ENCODE measurements around the gene SMIM24. TPM values are rescaled to one million over a fixed set of nuclear protein-coding genes. Genes with fewer than 3 reads are reported as not detected.
A peak's percentile ranks its signal among the peaks of the same experiment; 100 is the strongest.

Gene SMIM24
- total and polyA plus RNA-seq, 4 donors: 0.10 to 0.22 (median 0.15) TPM; not detected in 1

GRCh38 chr19:3518659-3519058 is 38.3 kb upstream of the SMIM24 start:
- Histone ChIP-seq H3K27ac (ENCODE audit: low read depth in 1 of 2, low read length in 1 of 2) (no peak overlapping the region), H3K4me1 (ENCODE audit: control insufficient read depth in 5 of 5, insufficient read depth in 5 of 5, low read length in 5 of 5) (peaks cover 0 to 11% (median 2%) of the 10 kb centered on the region in 5 donors), H3K4me3 (no peak overlapping the region), H3K27me3 (ENCODE audit: control insufficient read depth in 3 of 3, insufficient read depth in 3 of 3, low read length in 2 of 3) (no peaks in the 10 kb centered on the region), H3K36me3 (ENCODE audit: control insufficient read depth in 4 of 4, insufficient read depth in 4 of 4, low read length in 4 of 4) (peaks cover 0 to 19% (median 6%) of the 10 kb centered on the region in 4 donors), H3K9me3 (ENCODE audit: control insufficient read depth in 4 of 4, insufficient read depth in 3 of 4, low read length in 3 of 4) (peaks cover 0 to 1% (median 0%) of the 10 kb centered on the region in 4 donors), H3K9ac (ENCODE audit: insufficient read depth in 1 of 2, low read length in 2 of 2) (no peak overlapping the region)
- TF ChIP-seq CTCF (IDR thresholded peaks at IDR 0.05; ENCODE audit: control extremely low read depth, extremely low read depth): no peak
- no peak for ATAC-seq (ENCODE audit: insufficient read depth, low FRiP score)
- no peak for DNase-seq
- 86 to 95% methylated on average over 2 of the region's 2 CpGs for WGBS, 2 donors

- Histone ChIP-seq H3K27ac (ENCODE audit: low read depth in 1 of 2, low read length in 1 of 2) (no peak overlapping the region), H3K9ac (ENCODE audit: insufficient read depth in 1 of 2, low read length in 2 of 2) (no peak overlapping the region), H3K4me1 (ENCODE audit: control insufficient read depth in 5 of 5, insufficient read depth in 5 of 5, low read length in 5 of 5) (peaks cover 0 to 11% (median 2%) of the 10 kb centered on the region in 5 donors), H3K9me3 (ENCODE audit: control insufficient read depth in 4 of 4, insufficient read depth in 3 of 4, low read length in 3 of 4) (peaks cover 0 to 1% (median 0%) of the 10 kb centered on the region in 4 donors), H3K27me3 (ENCODE audit: control insufficient read depth in 3 of 3, insufficient read depth in 3 of 3, low read length in 2 of 3) (no peaks in the 10 kb centered on the region), H3K4me3 (no peak overlapping the region), H3K36me3 (ENCODE audit: control insufficient read depth in 4 of 4, insufficient read depth in 4 of 4, low read length in 4 of 4) (peaks cover 0 to 15% (median 6%) of the 10 kb centered on the region in 4 donors)
- DNase-seq (no peak), ATAC-seq (ENCODE audit: insufficient read depth, low FRiP score) (no peak)
- 89 to 91% methylated on average over 10 of the region's 10 CpGs for WGBS, 2 donors
- TF ChIP-seq CTCF (IDR thresholded peaks at IDR 0.05; ENCODE audit: control extremely low read depth, extremely low read depth): no peak
Observed at GRCh38 chr19:3518255-3518654, 37.9 kb upstream of the SMIM24 start.

- H3K9me3 ChIP-seq (ENCODE audit: control insufficient read depth in 4 of 4, insufficient read depth in 3 of 4, low read length in 3 of 4): peaks cover 0 to 1% (median 0%) of the 10 kb centered on the region in 4 donors
- ATAC-seq (ENCODE audit: insufficient read depth, low FRiP score) (no peak), DNase-seq (no peak)
- no peaks in the 10 kb centered on the region for H3K27me3 ChIP-seq (ENCODE audit: control insufficient read depth in 3 of 3, insufficient read depth in 3 of 3, low read length in 2 of 3)
- no peak for TF ChIP-seq CTCF (IDR thresholded peaks at IDR 0.05; ENCODE audit: control extremely low read depth, extremely low read depth)
- peaks cover 0 to 11% (median 5%) of the 10 kb centered on the region in 4 donors for H3K36me3 ChIP-seq (ENCODE audit: control insufficient read depth in 4 of 4, insufficient read depth in 4 of 4, low read length in 4 of 4)
- 86 to 89% methylated on average over 2 of the region's 2 CpGs for WGBS, 2 donors
- no peak overlapping the region for H3K4me3 ChIP-seq
- peaks cover 0 to 11% (median 2%) of the 10 kb centered on the region in 5 donors for H3K4me1 ChIP-seq (ENCODE audit: control insufficient read depth in 5 of 5, insufficient read depth in 5 of 5, low read length in 5 of 5)
- H3K9ac ChIP-seq (ENCODE audit: insufficient read depth in 1 of 2, low read length in 2 of 2): no peak overlapping the region
- H3K27ac ChIP-seq (ENCODE audit: low read depth in 1 of 2, low read length in 1 of 2): no peak overlapping the region
Observed at GRCh38 chr19:3517638-3518037, 37.3 kb upstream of the SMIM24 start.

- no peak overlapping the region for H3K27ac ChIP-seq (ENCODE audit: low read depth in 1 of 2, low read length in 1 of 2)
- ATAC-seq (ENCODE audit: insufficient read depth, low FRiP score) (peak; percentile 14), DNase-seq (no peak)
- no peak overlapping the region for H3K9ac ChIP-seq (ENCODE audit: insufficient read depth in 1 of 2, low read length in 2 of 2)
- peaks cover 0 to 11% (median 2%) of the 10 kb centered on the region in 5 donors for H3K4me1 ChIP-seq (ENCODE audit: control insufficient read depth in 5 of 5, insufficient read depth in 5 of 5, low read length in 5 of 5)
- peaks cover 0 to 11% (median 4%) of the 10 kb centered on the region in 4 donors for H3K36me3 ChIP-seq (ENCODE audit: control insufficient read depth in 4 of 4, insufficient read depth in 4 of 4, low read length in 4 of 4)
- H3K4me3 ChIP-seq: no peak overlapping the region
- H3K27me3 ChIP-seq (ENCODE audit: control insufficient read depth in 3 of 3, insufficient read depth in 3 of 3, low read length in 2 of 3): no peaks in the 10 kb centered on the region
- peaks cover 0 to 1% (median 0%) of the 10 kb centered on the region in 4 donors for H3K9me3 ChIP-seq (ENCODE audit: control insufficient read depth in 4 of 4, insufficient read depth in 3 of 4, low read length in 3 of 4)
- no peak for TF ChIP-seq CTCF (IDR thresholded peaks at IDR 0.05; ENCODE audit: control extremely low read depth, extremely low read depth)
- 71 to 76% methylated on average over 15 of the region's 15 CpGs for WGBS, 2 donors
Observed at GRCh38 chr19:3516675-3517207, 36.4 kb upstream of the SMIM24 start.

All from lung (tissue), 12 donors.